Limb (tissue), 2 donors: ENCODE data around the gene LRBA.
A peak's percentile ranks its signal among the peaks of the same experiment; 100 is the strongest.

Source experiments
- DNase-seq, 2 donors: peaks; one replicate each; pipeline ENCODE4 v3.0.0-alpha.2; 2016; ENCODE audit errors: extremely low spot score in 2 of 2

LRBA gene

GRCh38 chr4:150591406-150591805, 423.7 kb downstream of the LRBA start:
- peak in 1 of 2 donors; percentile 53 for DNase-seq

- DNase-seq = no peak
These were observed 424.5 kb downstream of the LRBA start for GRCh38 chr4:150590631-150591030.

GRCh38 chr4:150589157-150589556, 425.9 kb downstream of the LRBA start:
- no peak for DNase-seq

DNA sequence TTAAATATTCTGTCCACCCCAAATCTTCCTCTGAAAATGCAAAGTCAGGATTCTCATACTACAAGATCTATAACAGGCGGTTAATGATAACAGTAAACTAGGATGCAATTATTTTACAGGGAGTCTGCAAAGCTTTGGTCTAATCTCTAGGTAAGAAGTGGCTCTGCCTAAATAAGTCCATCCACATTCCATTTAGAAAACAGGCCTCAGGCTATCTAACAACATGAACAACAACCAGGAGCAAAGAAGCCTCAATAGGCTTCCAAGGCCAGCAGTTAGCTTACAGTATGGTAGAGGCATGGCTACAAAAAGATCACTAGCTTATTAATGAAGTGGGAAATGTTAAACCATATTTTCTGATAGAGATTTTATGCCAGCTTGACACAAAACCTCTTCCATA, 426.8 kb downstream of the LRBA start:
- no peak for DNase-seq

DNA sequence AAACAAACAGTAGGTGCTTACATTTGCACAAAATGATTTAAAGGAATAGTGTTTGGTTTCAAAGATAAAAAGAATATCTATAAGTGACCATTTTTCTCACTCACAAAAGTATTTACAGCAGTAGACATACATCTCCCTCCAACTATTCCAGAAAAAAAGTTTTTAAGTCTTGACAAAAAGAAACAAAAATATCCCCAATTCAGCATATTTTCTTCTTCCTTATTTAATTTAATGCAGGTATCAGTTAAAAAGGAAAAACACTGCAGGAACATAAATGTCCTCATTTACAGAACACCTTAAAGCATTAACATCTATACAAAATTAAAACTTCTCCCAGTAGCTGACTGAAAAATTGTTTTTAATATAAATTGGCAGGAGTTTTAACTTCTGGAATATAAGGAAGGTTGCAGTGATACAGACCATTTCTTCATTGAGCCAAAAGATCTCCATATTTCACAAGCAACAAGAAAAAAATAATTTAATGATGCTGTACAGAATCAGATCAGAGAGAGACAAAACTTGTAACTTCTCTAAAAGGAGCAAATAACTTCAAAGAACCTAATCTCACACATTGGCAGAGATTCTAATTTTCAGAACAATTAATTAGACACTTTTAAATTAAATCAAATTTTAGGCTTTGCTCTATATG, 428.8 kb downstream of the LRBA start:
- no peak for DNase-seq

- DNase-seq = no peak
These were observed 429.5 kb downstream of the LRBA start for GRCh38 chr4:150585611-150586010.

DNA sequence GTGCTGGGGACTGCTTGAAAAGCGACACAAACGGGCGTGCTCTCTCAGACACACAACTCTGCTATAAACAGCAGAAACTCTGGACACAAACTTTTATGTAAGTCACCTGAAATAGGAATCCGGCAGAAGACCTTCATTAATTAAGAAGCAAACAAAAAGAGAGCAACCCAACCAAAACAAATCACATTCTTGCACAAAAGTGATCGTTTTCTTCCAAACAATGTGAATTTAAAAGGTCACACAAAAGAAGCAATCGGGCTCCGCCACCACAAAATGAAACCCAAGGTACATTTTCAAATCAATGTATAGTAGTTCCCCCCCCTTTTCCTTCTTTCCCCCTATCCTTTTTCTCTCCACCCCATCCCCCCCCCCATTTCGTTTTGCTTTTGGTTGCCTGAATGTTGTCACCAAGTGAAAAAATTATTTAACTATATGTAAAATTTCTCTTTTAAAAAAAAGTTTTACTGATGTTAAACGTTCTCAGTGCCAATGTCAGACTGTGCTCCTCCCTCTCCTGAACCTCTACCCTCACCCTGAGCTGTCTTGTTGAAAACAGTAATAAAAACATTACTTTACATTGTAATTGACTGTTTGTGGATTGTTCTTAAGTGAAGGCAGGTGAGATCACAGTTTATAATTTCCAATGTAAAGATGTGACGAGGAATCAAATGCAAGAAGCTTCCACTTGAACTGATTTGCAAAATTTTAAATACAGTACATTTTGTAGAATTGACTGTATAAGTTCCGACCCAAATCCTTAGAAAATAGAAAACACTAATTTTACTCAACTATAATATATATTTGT, 430.8 kb downstream of the LRBA start:
- DNase-seq = no peak

- peak in 1 of 2 donors; percentile 73 for DNase-seq
These were observed 431.6 kb downstream of the LRBA start for GRCh38 chr4:150583287-150584110.

- DNase-seq = peak in 1 of 2 donors; percentile 68
These were observed 432.2 kb downstream of the LRBA start for GRCh38 chr4:150582873-150583286.

DNA sequence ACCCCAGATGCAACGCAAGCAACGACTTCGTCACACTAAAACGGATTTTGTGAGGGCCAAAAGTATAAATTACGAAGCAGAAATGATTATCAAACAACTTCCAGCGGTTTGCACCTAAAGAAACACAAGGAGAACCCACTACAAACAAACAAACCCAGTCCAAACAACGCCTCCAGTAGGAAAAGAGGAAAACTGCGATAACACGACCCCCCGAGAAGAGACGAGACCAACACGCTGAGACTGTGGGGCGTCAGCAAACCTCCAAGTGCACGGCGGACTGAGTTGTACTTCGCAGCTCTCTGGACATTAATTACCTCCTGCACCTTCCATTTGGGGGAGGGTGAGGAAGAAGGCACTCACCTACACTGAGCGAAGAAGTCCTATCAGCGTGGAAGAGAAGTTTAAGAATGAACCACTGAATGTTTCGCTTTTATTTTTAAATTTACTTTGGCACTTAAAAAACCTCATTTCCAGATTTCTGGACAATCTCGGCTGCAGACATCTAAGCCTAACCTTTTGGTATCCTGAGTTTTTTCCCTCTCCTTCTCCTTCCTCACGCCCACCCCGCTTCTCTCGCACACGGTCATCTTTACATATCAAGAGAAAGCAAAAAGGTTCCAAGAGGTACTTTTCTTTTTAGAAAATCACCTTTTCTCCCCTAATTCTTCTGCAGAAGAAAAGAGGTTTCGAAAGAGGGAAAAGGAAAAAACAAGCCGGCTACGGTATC, 432.8 kb downstream of the LRBA start, which contains the start of gene MAB21L2:
Gene MAB21L2 (plus strand): TSS at position 6 of the 727 bp plus-strand sequence. CDS start 879 bp downstream, outside the sequence.
- peak in 1 of 2 donors; percentile 58 for DNase-seq

DNA sequence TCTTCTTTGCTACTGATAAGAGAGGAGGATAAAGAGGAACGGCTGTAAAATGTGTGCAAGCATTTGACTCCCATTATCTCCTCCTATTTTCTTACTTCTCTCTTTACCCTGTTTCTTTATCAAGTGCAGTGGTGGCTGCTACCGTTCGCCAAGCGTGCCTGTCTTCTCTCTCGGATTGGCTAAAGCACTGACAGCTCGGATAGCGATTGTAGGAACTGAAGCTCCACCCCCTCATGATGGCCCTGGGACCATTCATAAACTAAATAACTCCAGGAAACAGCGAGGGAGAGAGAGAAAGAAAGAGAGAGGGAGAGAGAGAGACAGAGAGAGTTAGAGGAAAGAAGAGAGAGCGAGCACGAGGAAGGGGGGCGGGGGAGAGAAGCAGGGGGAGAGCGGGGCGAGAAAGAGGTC, 433.4 kb downstream of the LRBA start:
- peak; percentile 75 to 77 for DNase-seq

- no peak for DNase-seq
These were observed 434.0 kb downstream of the LRBA start for GRCh38 chr4:150581056-150581605.

GRCh38 chr4:150580306-150580705, 434.8 kb downstream of the LRBA start:
- DNase-seq = no peak

- peak in 1 of 2 donors; percentile 75 for DNase-seq
These were observed 435.4 kb downstream of the LRBA start for GRCh38 chr4:150579551-150580234.

GRCh38 chr4:150578745-150579501, 436.2 kb downstream of the LRBA start:
- DNase-seq = peak in 1 of 2 donors; percentile 69

DNA sequence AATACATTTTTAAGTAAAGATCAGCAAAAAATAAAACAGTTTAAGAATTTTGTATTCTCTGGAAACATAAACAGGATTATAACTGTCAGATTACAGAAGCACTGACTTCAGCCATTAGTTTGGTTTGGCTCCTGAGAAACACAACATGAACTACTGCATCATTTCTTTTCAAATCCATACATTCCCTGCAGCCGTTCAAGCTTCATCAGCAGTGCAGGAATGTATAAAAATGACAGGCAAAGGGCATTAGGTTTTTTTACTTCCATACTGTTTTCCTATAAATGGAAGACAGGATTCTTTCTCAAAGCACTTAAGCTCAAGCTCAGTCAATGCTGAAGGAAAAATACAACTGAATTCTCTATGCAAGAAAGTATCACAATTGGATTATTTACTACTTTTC, 437.3 kb downstream of the LRBA start:
- no peak for DNase-seq

- DNase-seq = no peak
These were observed 440.4 kb downstream of the LRBA start for GRCh38 chr4:150574678-150575077.

DNA sequence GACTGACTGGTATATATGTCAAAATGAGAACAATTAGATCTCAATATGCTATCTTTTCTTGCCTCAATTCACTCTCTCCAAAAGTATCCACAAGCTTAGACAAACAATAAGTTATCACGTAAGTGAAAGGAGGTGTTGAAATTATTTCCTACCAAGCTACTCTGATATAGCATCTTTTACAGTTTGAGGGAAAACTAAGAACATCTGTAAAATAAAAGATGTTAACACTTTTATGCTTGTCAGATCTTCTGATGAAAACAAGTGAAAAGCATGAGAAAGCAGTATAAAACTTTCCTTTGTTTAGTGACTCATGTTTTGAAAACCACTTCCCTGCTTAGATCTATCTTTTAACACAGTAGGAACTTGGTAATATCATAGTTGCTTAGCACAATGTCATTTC, 441.6 kb downstream of the LRBA start:
- no peak for DNase-seq

GRCh38 chr4:150572704-150573504, 442.2 kb downstream of the LRBA start:
- DNase-seq = no peak
